ENCODE data around the gene GALNT2.

The GALNT2 gene

DNA sequence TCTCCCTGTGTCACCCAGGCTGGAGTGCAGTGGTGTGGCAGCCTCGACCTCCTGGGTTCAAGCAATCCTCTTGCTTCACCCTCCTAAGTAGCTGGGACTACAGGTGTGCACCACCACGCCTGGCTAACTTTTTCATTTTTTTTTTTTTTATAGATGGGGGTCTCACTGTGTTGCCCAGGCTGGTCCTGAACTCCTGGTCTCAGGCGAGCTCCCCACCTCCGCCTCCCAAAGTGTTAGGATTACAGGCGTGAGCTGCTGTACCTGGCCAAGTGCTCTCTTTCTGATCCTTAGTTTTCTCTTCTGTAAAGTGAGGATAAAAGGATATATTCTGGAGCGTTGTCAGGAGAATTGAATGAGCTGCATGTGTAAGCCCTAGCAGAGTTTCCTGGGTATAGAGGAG, 68.7 kb downstream of the GALNT2 start:
- TF ChIP-seq, protein P1, sequence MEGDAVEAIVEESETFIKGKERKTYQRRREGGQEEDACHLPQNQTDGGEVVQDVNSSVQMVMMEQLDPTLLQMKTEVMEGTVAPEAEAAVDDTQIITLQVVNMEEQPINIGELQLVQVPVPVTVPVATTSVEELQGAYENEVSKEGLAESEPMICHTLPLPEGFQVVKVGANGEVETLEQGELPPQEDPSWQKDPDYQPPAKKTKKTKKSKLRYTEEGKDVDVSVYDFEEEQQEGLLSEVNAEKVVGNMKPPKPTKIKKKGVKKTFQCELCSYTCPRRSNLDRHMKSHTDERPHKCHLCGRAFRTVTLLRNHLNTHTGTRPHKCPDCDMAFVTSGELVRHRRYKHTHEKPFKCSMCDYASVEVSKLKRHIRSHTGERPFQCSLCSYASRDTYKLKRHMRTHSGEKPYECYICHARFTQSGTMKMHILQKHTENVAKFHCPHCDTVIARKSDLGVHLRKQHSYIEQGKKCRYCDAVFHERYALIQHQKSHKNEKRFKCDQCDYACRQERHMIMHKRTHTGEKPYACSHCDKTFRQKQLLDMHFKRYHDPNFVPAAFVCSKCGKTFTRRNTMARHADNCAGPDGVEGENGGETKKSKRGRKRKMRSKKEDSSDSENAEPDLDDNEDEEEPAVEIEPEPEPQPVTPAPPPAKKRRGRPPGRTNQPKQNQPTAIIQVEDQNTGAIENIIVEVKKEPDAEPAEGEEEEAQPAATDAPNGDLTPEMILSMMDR (IDR thresholded peaks at IDR 0.05; ENCODE audit: control insufficient read depth, insufficient read depth, low read depth, low read length, missing control alignments) = no peak
- DNase-seq (ENCODE audit: low read depth) = no peak

DNA sequence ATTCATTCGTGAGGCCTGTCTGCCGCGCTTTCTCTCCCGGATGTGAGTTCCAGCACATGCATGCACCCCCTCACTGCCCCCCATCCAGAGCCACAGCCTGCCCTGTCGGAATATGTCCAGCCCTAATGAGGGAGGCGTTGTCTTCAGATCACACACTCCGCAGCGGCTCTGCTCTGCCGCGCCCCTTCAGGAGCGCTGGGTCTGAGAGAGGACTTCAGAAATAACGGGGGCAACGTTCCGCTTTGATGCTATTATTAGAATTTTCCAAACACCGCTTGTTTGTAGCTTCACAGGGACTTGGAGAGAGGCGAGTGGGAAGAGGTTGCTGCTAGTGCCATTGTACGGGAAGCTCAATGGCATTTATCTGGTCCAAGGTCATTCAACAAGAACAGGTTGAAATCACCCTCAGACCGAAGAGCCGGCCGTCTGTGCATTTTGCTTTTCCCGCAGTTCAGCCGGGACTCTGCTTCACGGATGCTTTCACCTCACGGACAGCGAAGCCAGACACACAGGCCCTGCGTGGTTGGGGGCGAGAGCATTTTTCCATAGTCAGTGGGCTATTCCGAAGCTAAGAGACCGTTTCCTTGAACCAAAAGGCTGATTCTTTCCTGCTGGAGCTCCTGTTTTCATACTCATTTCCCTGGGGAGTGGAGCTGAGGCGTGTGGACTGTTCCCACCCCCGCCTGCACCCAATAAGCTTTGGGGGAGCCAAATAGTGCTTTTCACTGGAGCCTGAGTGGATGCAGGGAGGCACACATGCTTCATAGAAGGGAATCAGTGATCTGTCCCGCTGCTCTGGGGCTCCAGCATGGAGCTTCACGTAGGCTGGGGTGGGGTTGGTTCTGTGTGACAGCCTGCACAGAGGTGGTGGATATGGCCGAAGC, 69.7 kb downstream of the GALNT2 start:
- no peak for DNase-seq (ENCODE audit: low read depth)
- TF ChIP-seq, protein P1 (IDR thresholded peaks at IDR 0.05; ENCODE audit: control insufficient read depth, insufficient read depth, low read depth, low read length, missing control alignments) = no peak
- H3K4me3 ChIP-seq (ENCODE audit: control insufficient read depth, low read depth, low read length) = no peak overlapping the region

More for the DNA sequence above, 68.7 kb downstream of the GALNT2 start:
- no peak overlapping the region for H3K4me3 ChIP-seq (ENCODE audit: control insufficient read depth, low read depth, low read length)

DNA sequence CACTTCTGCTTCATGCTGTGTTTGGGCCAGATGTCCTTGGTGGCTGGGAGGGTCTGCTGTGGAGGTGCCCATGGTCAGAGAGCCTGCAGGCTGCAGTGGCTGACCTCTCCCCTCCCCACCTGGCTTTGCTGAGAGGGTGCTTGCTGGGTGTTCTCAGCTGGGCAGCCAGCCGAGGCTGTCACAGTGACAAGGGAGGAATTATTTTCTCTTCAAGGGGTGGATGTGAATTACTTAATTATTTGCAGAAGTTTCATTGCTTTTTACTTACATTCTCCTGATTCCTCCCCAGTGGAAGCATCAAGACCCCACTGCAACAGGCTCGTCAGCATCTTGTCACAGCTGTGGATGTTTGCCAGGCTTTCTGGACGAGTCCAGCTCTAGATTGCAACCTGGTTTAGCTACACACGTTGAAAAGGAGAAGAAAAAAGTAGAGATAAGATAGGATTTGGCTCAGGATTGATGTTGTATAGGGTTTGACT, 70.3 kb downstream of the GALNT2 start:
- no peak for DNase-seq (ENCODE audit: low read depth)
- H3K4me3 ChIP-seq (ENCODE audit: control insufficient read depth, low read depth, low read length) = no peak overlapping the region
- TF ChIP-seq, protein P1 (IDR thresholded peaks at IDR 0.05; ENCODE audit: control insufficient read depth, insufficient read depth, low read depth, low read length, missing control alignments) = no peak

DNA sequence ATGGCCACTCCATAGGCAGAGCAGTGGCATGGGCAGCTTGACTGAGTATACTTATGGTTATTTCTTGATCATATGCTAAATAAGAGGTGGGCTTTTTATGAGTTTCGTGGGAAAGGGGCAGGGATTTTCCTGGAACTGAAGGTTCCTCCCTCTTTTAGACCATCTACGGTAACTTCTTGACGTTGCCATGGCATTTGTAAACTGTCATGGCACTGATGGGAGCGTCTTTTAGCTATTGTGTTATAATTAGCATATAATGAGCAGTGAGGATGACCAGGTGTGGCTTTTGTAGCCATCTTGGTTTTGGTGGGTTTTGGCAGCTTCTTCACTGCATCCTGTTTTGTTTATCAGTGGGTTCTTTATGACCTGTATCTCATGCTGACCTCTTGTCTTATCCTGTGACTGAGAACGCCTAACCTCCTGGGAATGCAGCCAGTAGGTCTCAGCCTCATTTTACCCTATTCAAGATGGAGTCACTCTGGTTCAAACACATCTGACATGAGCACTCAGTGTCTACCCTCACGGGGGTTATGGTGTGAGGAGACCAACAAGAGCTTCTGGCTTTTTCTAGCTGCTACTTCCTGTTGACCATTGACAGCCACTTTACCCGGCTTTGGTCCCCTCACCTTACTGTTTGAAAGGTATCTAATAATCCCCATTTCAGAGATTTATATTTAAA, 71.7 kb downstream of the GALNT2 start:
- no peak overlapping the region for H3K4me3 ChIP-seq (ENCODE audit: control insufficient read depth, low read depth, low read length)
- TF ChIP-seq, protein P1 (IDR thresholded peaks at IDR 0.05; ENCODE audit: control insufficient read depth, insufficient read depth, low read depth, low read length, missing control alignments) = no peak
- DNase-seq (ENCODE audit: low read depth) = no peak

DNA sequence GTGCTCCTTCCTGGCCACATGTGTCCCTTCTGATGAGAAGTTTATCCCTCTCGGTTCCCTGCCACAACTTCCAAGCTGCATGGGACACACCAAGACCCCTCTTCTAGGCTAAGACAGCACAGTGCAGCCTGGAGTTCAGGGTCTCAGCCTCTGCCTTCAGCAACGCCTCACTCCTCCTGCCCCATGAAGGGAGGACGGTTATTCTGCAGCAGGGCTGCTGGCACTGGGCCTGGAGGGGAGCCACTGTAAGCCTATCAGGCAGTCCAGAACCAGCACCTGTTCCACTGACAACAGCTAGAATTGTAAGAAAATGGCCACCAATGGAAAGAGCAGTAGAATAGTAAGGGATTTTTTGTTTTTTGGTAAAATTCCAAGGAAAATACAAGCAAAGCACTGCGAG, 72.3 kb downstream of the GALNT2 start:
- TF ChIP-seq, protein P1 (IDR thresholded peaks at IDR 0.05; ENCODE audit: control insufficient read depth, insufficient read depth, low read depth, low read length, missing control alignments) = no peak
- no peak for DNase-seq (ENCODE audit: low read depth)
- H3K4me3 ChIP-seq (ENCODE audit: control insufficient read depth, low read depth, low read length) = no peak overlapping the region

DNA sequence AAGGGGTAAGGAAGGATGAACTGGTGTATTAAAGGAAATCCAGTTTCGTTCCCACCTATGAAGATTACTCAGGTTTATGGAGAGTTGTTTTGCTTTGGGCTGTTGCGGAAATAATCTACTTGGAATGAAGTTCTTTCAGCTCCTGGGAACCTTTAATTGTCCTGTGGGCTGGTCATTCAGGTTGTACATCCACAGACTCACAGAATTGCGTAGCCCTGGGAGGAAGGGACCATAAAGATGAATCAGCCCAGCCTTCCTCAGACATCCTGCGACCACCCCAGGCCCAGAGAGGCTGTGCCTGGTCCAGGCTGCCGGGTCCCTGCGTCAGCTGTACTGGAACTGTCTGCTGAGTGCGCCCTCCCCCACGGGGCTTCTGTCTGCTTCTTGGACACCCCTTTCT, 72.7 kb downstream of the GALNT2 start:
- H3K4me3 ChIP-seq (ENCODE audit: control insufficient read depth, low read depth, low read length) = no peak overlapping the region
- no peak for DNase-seq (ENCODE audit: low read depth)
- TF ChIP-seq, protein P1 (IDR thresholded peaks at IDR 0.05; ENCODE audit: control insufficient read depth, insufficient read depth, low read depth, low read length, missing control alignments) = no peak
